K562 (cell line): Measurements from ENCODE around the gene SLC36A2. TPM values are rescaled to one million over a fixed set of nuclear protein-coding genes. Genes with fewer than 3 reads are reported as not detected.

Experiments
- ATAC-seq: fragments of 200-7000 bp; cut with Tn5 transposase; 3 replicates; pipeline ENCODE4 v1.9.1; 2020; ENCODE audit warnings: moderate library complexity
- BruUV-seq: library from RNA; stranded (reverse); fragments of 400-500 nt; replicated peaks from 2 replicates; lab custom pipeline; 2021; lab: Mats Ljungman, UMichigan
- CTCF ChIA-PET: fragments of 300-600 bp; formaldehyde crosslinking; extraction: SDS; loops from one replicate; lab custom pipeline; 2021; ENCODE audit warnings: low intra/inter-chr PET ratio; lab: Yijun Ruan, JAX
- POLR2A ChIA-PET: fragments of 300-600, 350-650 bp; sonication (Branson Sonifier 250); formaldehyde crosslinking; extraction: SDS; loops from one replicate; lab custom pipeline; 2021; ENCODE audit warnings: antibody characterized with exemption, inconsistent platforms; lab: Yijun Ruan, JAX
- DNase-seq, 4 experiments: peaks; one replicate each; pipeline versions ENCODE4 v3.0.0 to v3.0.0-alpha.2; 2011 to 2018; ENCODE audit warnings: low spot score in 3 of 4, mixed read lengths in 3 of 4; ENCODE audit errors: extremely low read depth in 1 of 4
- FAIRE-seq: peaks from 2 replicates; lab custom pipeline; 2011; peaks lifted over from hg19 to GRCh38; lab: Jason Lieb, UNC
- H2AFZ ChIP-seq: 2 replicates; pipeline ENCODE4 v1.6.0; 2011; ENCODE audit warnings: low read depth, low read length, control low read depth, inconsistent platforms
- H3K27ac ChIP-seq: fragments of 200-600 bp; 3 replicates; pipeline ENCODE4 v1.8.0; 2011; ENCODE audit warnings: low read depth, mild to moderate bottlenecking, control low read depth, inconsistent platforms, low read length, moderate library complexity, mixed read lengths; ENCODE audit errors: extremely low read depth
- H3K27me3 ChIP-seq, 2 experiments: fragments of 300-600 bp in 1 of 2; 2 replicates in 1 of 2; 3 replicates in 1 of 2; pipeline versions ENCODE4 v1.6.0 to v1.8.0; 2011; ENCODE audit warnings: inconsistent platforms in 2 of 2, low read length in 2 of 2, mild to moderate bottlenecking in 1 of 2, mixed read lengths in 1 of 2, moderate library complexity in 1 of 2; ENCODE audit not compliant: control insufficient read depth in 2 of 2, insufficient read depth in 2 of 2
- H3K36me3 ChIP-seq: fragments of 300-600 bp; 3 replicates; pipeline ENCODE4 v1.8.0; 2011; ENCODE audit warnings: mild to moderate bottlenecking, low read length, inconsistent platforms; ENCODE audit not compliant: control insufficient read depth, insufficient read depth
- H3K4me1 ChIP-seq, 2 experiments: fragments of 200-600 bp in 1 of 2; replicated peaks in 1 of 2; 2 replicates in 1 of 2; 3 replicates in 1 of 2; pipeline versions ENCODE4 v1.5.1 to v1.8.0; 2011; ENCODE audit warnings: inconsistent platforms in 2 of 2, low read length in 2 of 2, mild to moderate bottlenecking in 1 of 2, mixed read lengths in 1 of 2, moderate library complexity in 1 of 2; ENCODE audit not compliant: control insufficient read depth in 2 of 2, insufficient read depth in 2 of 2
- H3K4me2 ChIP-seq: 2 replicates; pipeline ENCODE4 v1.6.1; 2011; ENCODE audit warnings: low read length, control low read depth, inconsistent platforms, mixed read lengths; ENCODE audit not compliant: insufficient read depth
- H3K4me3 ChIP-seq: fragments of 200-600 bp; sonication (generic), shearing (Covaris generic); 2 replicates; pipeline ENCODE4 v1.5.1; 2016; ENCODE audit warnings: control low read depth, inconsistent platforms
- H3K79me2 ChIP-seq: fragments of 200-600 bp; 3 replicates; pipeline ENCODE4 v1.8.0; 2011; ENCODE audit warnings: low read length, inconsistent platforms; ENCODE audit not compliant: control insufficient read depth, insufficient read depth
- H3K9ac ChIP-seq, 2 experiments: 2 replicates each; pipeline versions ENCODE4 v1.6.0 to v1.6.1; 2011; ENCODE audit warnings: low read depth in 2 of 2, low read length in 2 of 2, control low read depth in 1 of 2, inconsistent platforms in 1 of 2, mild to moderate bottlenecking in 1 of 2, mixed read lengths in 1 of 2; ENCODE audit not compliant: insufficient read depth in 1 of 2
- H3K9me1 ChIP-seq: one replicate; pipeline ENCODE4 v1.6.0; 2011; ENCODE audit warnings: inconsistent platforms, mild to moderate bottlenecking, low read length, moderate library complexity; ENCODE audit not compliant: control insufficient read depth, insufficient read depth
- H3K9me3 ChIP-seq: replicated peaks from 2 replicates; pipeline ENCODE4 v1.5.1; 2011; ENCODE audit warnings: low read depth, low read length, inconsistent platforms; ENCODE audit not compliant: control insufficient read depth, insufficient read depth
- H4K20me1 ChIP-seq: replicated peaks from 2 replicates; pipeline ENCODE4 v1.6.1; 2011; ENCODE audit warnings: low read length, inconsistent platforms, mixed read lengths; ENCODE audit not compliant: control insufficient read depth, insufficient read depth
- BCL6 ChIP-seq: fragments of 250-450 bp; sonication (Bioruptor Pico); IDR thresholded peaks from 2 replicates; pipeline ENCODE4 v1.4.0; 2020
- CBFA2T2 ChIP-seq: fragments of 450-650 bp; conservative IDR thresholded peaks from 2 replicates; pipeline ENCODE4 v1.6.1; 2017; ENCODE audit warnings: mild to moderate bottlenecking
- DACH1 ChIP-seq: fragments of 450-650 bp; IDR thresholded peaks from 2 replicates; pipeline ENCODE4 v1.6.1; 2018; ENCODE audit not compliant: partially characterized antibody
- DLX4 ChIP-seq: fragments of 250-450 bp; sonication (Bioruptor Pico); IDR thresholded peaks from 2 replicates; pipeline ENCODE4 v1.6.1; 2021; ENCODE audit warnings: mild to moderate bottlenecking
- ETV6 ChIP-seq, 3 experiments: fragments of 150-350 bp in 1 of 3; sonication (generic) in 1 of 3; formaldehyde crosslinking in 1 of 3; IDR thresholded peaks; 2 replicates each; pipeline versions ENCODE4 v1.6.1 to v1.8.0; 2014 to 2022; ENCODE audit warnings: borderline replicate concordance in 2 of 3, low read depth in 2 of 3, antibody characterized with exemption in 1 of 3, low read length in 1 of 3, mild to moderate bottlenecking in 1 of 3, missing genetic modification reagents in 1 of 3
- FOXK1 ChIP-seq: sonication (generic); formaldehyde crosslinking; IDR thresholded peaks from 2 replicates; pipeline ENCODE4 v1.8.0; 2022; ENCODE audit warnings: missing genetic modification reagents, mild to moderate bottlenecking, borderline replicate concordance
- KLF10 ChIP-seq: fragments of 250-450 bp; sonication (Bioruptor Pico); IDR thresholded peaks from 2 replicates; pipeline ENCODE4 v1.6.1; 2021; ENCODE audit warnings: matching md5 sums
- PHF20 ChIP-seq: fragments of 450-650 bp; IDR thresholded peaks from 2 replicates; pipeline ENCODE4 v1.6.1; 2018; ENCODE audit not compliant: partially characterized antibody
- RUNX1 ChIP-seq: sonication (generic); IDR thresholded peaks from 2 replicates; pipeline ENCODE4 v1.6.1; 2016; ENCODE audit warnings: antibody characterized with exemption, low read depth
- SMAD2 ChIP-seq: fragments of 150-350 bp; IDR thresholded peaks from 2 replicates; pipeline ENCODE4 v1.6.1; 2014; ENCODE audit warnings: low read depth, mild to moderate bottlenecking, low read length
- SNIP1 ChIP-seq: fragments of 450-650 bp; IDR thresholded peaks from 2 replicates; pipeline ENCODE4 v1.7.1; 2017; ENCODE audit warnings: low read depth, mild to moderate bottlenecking
- SP1 ChIP-seq: sonication (generic); formaldehyde crosslinking; IDR thresholded peaks from 2 replicates; pipeline ENCODE4 v1.8.1; 2022; ENCODE audit warnings: mild to moderate bottlenecking, missing genetic modification reagents
- TGIF2 ChIP-seq: sonication (generic); formaldehyde crosslinking; IDR thresholded peaks from 2 replicates; pipeline ENCODE4 v1.8.1; 2022; ENCODE audit warnings: mild to moderate bottlenecking, missing genetic modification reagents, moderate library complexity
- THAP7 ChIP-seq: fragments of 250-450 bp; sonication (Bioruptor Pico); IDR thresholded peaks from 2 replicates; pipeline ENCODE4 v1.5.0; 2021
- ZNF696 ChIP-seq: fragments of 250-450 bp; sonication (Bioruptor Pico); conservative IDR thresholded peaks from 2 replicates; pipeline ENCODE4 v1.4.0; 2020; ENCODE audit warnings: mild to moderate bottlenecking, moderate library complexity
- ZNF717 ChIP-seq: fragments of 250-450 bp; sonication (Bioruptor Pico); IDR thresholded peaks from 2 replicates; pipeline ENCODE4 v1.5.0; 2021
- ZNF76 ChIP-seq: fragments of 250-450 bp; sonication (Bioruptor Pico); IDR thresholded peaks from 2 replicates; pipeline ENCODE4 v1.4.0; 2020; ENCODE audit warnings: mild to moderate bottlenecking, moderate library complexity, borderline replicate concordance
- WGBS: fragments of 100-300 bp; shearing (Covaris generic); methylation state at CpG from one replicate; pipeline ENCODE4 v1.1.6; 2016; ENCODE audit warnings: low coverage, mixed read lengths; ENCODE audit not compliant: insufficient coverage; ENCODE audit errors: missing lambda C conversion rate; 5-methylcytosine and 5-hydroxymethylcytosine counted together
- in situ Hi-C: fragments of 300-500 bp; cut with MboI; formaldehyde crosslinking; loops from 4 replicates; pipeline ENCODE4 v1.15.0; 2018; ENCODE audit warnings: inconsistent platforms, mixed read lengths
- intact Hi-C: fragments of 100-400 bp; cut with micrococcal nuclease; formaldehyde crosslinking; loops from 2 replicates; pipeline ENCODE4 v1.14.2; 2022
- polyA plus RNA-seq, 8 experiments: library from polyadenylated mRNA; depleted of rRNA in 4 of 8; stranded (reverse) in 5 of 8; unstranded in 3 of 8; fragments of >200 nt; fragmentation: Nextera tagmentation in 2 of 8; fragmentation: Illumina TruSeq in 1 of 8; extraction: Ambion mirVana in 2 of 8; extraction: Trizol in 1 of 8; gene quantifications; 2 replicates each; pipeline versions ENCODE4 v1.2.1 to v1.2.3, GENCODE V29; 2011 to 2014; ENCODE audit warnings: inconsistent platforms in 1 of 8, missing spikeins in 1 of 8
- total RNA-seq, 7 experiments: library from RNA; depleted of rRNA in 6 of 7; stranded (reverse); fragments of >200 nt in 6 of 7; fragmentation: Illumina TruSeq in 2 of 7; extraction: Trizol in 2 of 7; gene quantifications; 2 replicates each; pipeline versions ENCODE4 v1.2.1 to v1.2.3, GENCODE V29; 2011 to 2021; ENCODE audit warnings: low replicate concordance in 1 of 7

SLC36A2 gene
- total and polyA plus RNA-seq, 9 of the 15 experiments (the other 6 are each of a cell fraction or from before 2014, with no cell fraction given), result not detected

GRCh38 chr5:151326266-151326665 lies 21.1 kb downstream of the SLC36A2 start:
- Histone ChIP-seq H3K4me2 (no peak overlapping the region), H3K4me3 (no peak overlapping the region), H3K9ac (no peak overlapping the region), H2AFZ (no peak overlapping the region), H4K20me1 (no peaks in the 10 kb centered on the region; the same call in 1 of the 2 replicates), H3K4me1 (peaks cover 0 to 3% of the 10 kb centered on the region in 2 experiments; a peak in 1 of 5 replicates), H3K27me3 (peaks cover 3 to 21% of the 10 kb centered on the region in 2 experiments; a peak in 4 of 5 replicates), H3K9me3 (no peaks in the 10 kb centered on the region; the same call in 1 of the 2 replicates), H3K27ac (no peak overlapping the region), H3K36me3 (no peaks in the 10 kb centered on the region), H3K79me2 (no peaks in the 10 kb centered on the region), H3K9me1 (no peaks in the 10 kb centered on the region)
- 0% methylated on average over 3 of the region's 3 CpGs for WGBS
- no TSS peak for BruUV-seq
- POLR2A ChIA-PET, result no interaction called here
- intact Hi-C loops (no loop called here), in situ Hi-C loops (no loop called here)
- DNase-seq (no peak), FAIRE-seq (no peak), ATAC-seq (no peak)
- CTCF ChIA-PET, result no interaction called here
- TF ChIP-seq ZNF696 (CRISPR knock-in tag) (no peak), TGIF2 (CRISPR knock-in tag) (no peak), FOXK1 (CRISPR knock-in tag) (no peak), DLX4 (no peak), DACH1 (no peak), BCL6 (CRISPR knock-in tag) (no peak), SNIP1 (no peak), SMAD2 (no peak), SP1 (CRISPR knock-in tag) (no peak), THAP7 (CRISPR knock-in tag) (no peak), CBFA2T2 (no peak), RUNX1 (no peak), ZNF717 (no peak), ZNF76 (CRISPR knock-in tag) (no peak), KLF10 (no peak), PHF20 (no peak), ETV6 (IDR thresholded peaks at IDR 0.05; ENCODE audit: borderline replicate concordance in 1 of 2, low read depth in 2 of 2, low read length in 1 of 2) (no peak), ETV6 (CRISPR knock-in tag; IDR thresholded peaks at IDR 0.05; ENCODE audit: borderline replicate concordance) (no peak)
